ENCODE results near the gene CHRM1.

DNA sequence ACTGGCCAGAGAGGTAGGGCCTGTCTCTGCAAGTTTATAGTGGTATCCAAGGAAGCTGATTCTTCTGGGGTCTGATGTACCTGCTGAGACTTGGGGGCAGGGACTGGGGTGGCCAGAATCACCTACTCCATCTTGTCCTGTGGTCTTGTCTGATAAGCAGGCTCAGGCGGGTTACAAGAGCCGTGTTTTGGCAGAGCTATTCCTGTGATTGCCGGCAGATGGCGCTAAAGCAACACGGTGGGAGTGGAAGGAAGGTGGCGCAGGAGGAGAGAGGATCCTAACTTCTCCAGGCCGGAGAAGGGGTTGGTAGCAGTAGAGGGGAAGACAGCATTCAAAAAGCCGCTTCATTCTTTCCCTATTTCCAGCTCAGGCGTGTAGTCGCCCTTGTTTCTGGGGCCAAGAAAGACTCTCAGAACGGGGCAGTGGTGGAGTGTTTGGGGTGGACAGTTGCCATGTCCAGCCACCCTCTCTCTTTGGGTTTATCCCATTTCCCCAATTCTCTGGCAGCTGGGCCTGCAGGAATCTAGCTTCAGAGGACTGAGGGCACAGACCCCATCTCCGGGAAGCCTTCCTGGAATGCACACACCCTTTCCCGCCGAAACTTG is 15.1 kb downstream of the CHRM1 start:
- TF ChIP-seq, protein P1, sequence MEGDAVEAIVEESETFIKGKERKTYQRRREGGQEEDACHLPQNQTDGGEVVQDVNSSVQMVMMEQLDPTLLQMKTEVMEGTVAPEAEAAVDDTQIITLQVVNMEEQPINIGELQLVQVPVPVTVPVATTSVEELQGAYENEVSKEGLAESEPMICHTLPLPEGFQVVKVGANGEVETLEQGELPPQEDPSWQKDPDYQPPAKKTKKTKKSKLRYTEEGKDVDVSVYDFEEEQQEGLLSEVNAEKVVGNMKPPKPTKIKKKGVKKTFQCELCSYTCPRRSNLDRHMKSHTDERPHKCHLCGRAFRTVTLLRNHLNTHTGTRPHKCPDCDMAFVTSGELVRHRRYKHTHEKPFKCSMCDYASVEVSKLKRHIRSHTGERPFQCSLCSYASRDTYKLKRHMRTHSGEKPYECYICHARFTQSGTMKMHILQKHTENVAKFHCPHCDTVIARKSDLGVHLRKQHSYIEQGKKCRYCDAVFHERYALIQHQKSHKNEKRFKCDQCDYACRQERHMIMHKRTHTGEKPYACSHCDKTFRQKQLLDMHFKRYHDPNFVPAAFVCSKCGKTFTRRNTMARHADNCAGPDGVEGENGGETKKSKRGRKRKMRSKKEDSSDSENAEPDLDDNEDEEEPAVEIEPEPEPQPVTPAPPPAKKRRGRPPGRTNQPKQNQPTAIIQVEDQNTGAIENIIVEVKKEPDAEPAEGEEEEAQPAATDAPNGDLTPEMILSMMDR (IDR thresholded peaks at IDR 0.05): peak in 6 of 7 experiments; percentile 56 to 99 (median 99)
- TF ChIP-seq POLR2A (IDR thresholded peaks at IDR 0.05) (no peak), EP300 (IDR thresholded peaks at IDR 0.05) (no peak), POLR2AphosphoS5 (IDR thresholded peaks at IDR 0.05) (peak in 1 of 3 donors; percentile 41)

Data from stomach (tissue), 4 donors.